ENCODE results near the gene CLDN16.

The CLDN16 gene

GRCh38 chr3:190397889-190398288 lies 9.9 kb downstream of the CLDN16 start:
- Histone ChIP-seq H3K4me3 (ENCODE audit: low read length) (no peak overlapping the region), H3K9ac (ENCODE audit: low read length) (no peak overlapping the region), H3K4me2 (ENCODE audit: low read depth, low read length) (no peak overlapping the region), H3K27me3 (replicated peaks; ENCODE audit: insufficient read depth, low read length) (no peaks in the 10 kb centered on the region), H3F3A (ENCODE audit: insufficient read depth, low read length) (no peaks in the 10 kb centered on the region), H3K79me2 (ENCODE audit: low read length) (no peaks in the 10 kb centered on the region), H3K36me3 (replicated peaks; ENCODE audit: insufficient read depth, low read length) (no peaks in the 10 kb centered on the region), H3K27ac (ENCODE audit: low read length) (no peak overlapping the region), H2AFZ (ENCODE audit: low read length) (no peak overlapping the region), H3K4me1 (ENCODE audit: low read length) (no peaks in the 10 kb centered on the region), H3K9me3 (replicated peaks; ENCODE audit: insufficient read depth, low read length) (no peaks in the 10 kb centered on the region), H4K20me1 (ENCODE audit: insufficient read depth, low read length) (no peaks in the 10 kb centered on the region), H3K9me2 (replicated peaks; ENCODE audit: insufficient read depth, low read length) (no peaks in the 10 kb centered on the region)
- no peak for DNase-seq
- TF ChIP-seq EZH2 (optimal IDR thresholded peaks at IDR 0.05; ENCODE audit: low read depth, low read length): no peak
- no peak for TF ChIP-seq CTCF (IDR thresholded peaks at IDR 0.05; ENCODE audit: low read length)
- no peak for TF ChIP-seq EZH2phosphoT487 (IDR thresholded peaks at IDR 0.05; ENCODE audit: low read length)

GRCh38 chr3:190399677-190400076 lies 11.7 kb downstream of the CLDN16 start:
- DNase-seq: no peak

GRCh38 chr3:190401963-190402362 lies 14.0 kb downstream of the CLDN16 start:
- H3K79me2 ChIP-seq (ENCODE audit: low read length): no peaks in the 10 kb centered on the region
- H3K4me3 ChIP-seq (ENCODE audit: low read length): no peak overlapping the region
- TF ChIP-seq EZH2 (optimal IDR thresholded peaks at IDR 0.05; ENCODE audit: low read depth, low read length) (no peak), EZH2phosphoT487 (IDR thresholded peaks at IDR 0.05; ENCODE audit: low read length) (no peak), CTCF (IDR thresholded peaks at IDR 0.05; ENCODE audit: low read length) (no peak)
- no peaks in the 10 kb centered on the region for H4K20me1 ChIP-seq (ENCODE audit: insufficient read depth, low read length)
- no peak overlapping the region for H3K9ac ChIP-seq (ENCODE audit: low read length)
- no peaks in the 10 kb centered on the region for H3K9me3 ChIP-seq (replicated peaks; ENCODE audit: insufficient read depth, low read length)
- H2AFZ ChIP-seq (ENCODE audit: low read length): no peak overlapping the region
- H3K4me2 ChIP-seq (ENCODE audit: low read depth, low read length): no peak overlapping the region
- H3K27me3 ChIP-seq (replicated peaks; ENCODE audit: insufficient read depth, low read length): no peaks in the 10 kb centered on the region
- H3K9me2 ChIP-seq (replicated peaks; ENCODE audit: insufficient read depth, low read length): no peaks in the 10 kb centered on the region
- no peak overlapping the region for H3K27ac ChIP-seq (ENCODE audit: low read length)
- H3K36me3 ChIP-seq (replicated peaks; ENCODE audit: insufficient read depth, low read length): no peaks in the 10 kb centered on the region
- no peak for DNase-seq
- H3F3A ChIP-seq (ENCODE audit: insufficient read depth, low read length): no peaks in the 10 kb centered on the region
- no peaks in the 10 kb centered on the region for H3K4me1 ChIP-seq (ENCODE audit: low read length)

More at GRCh38 chr3:190399677-190400076, 11.7 kb downstream of the CLDN16 start:
- H4K20me1 ChIP-seq (ENCODE audit: insufficient read depth, low read length): no peaks in the 10 kb centered on the region
- H2AFZ ChIP-seq (ENCODE audit: low read length): no peak overlapping the region
- TF ChIP-seq EZH2phosphoT487 (IDR thresholded peaks at IDR 0.05; ENCODE audit: low read length) (no peak), CTCF (IDR thresholded peaks at IDR 0.05; ENCODE audit: low read length) (no peak), EZH2 (optimal IDR thresholded peaks at IDR 0.05; ENCODE audit: low read depth, low read length) (no peak)
- no peak overlapping the region for H3K4me2 ChIP-seq (ENCODE audit: low read depth, low read length)
- H3K9me2 ChIP-seq (replicated peaks; ENCODE audit: insufficient read depth, low read length): no peaks in the 10 kb centered on the region
- no peaks in the 10 kb centered on the region for H3K79me2 ChIP-seq (ENCODE audit: low read length)
- no peak overlapping the region for H3K9ac ChIP-seq (ENCODE audit: low read length)
- no peak overlapping the region for H3K27ac ChIP-seq (ENCODE audit: low read length)
- no peaks in the 10 kb centered on the region for H3K27me3 ChIP-seq (replicated peaks; ENCODE audit: insufficient read depth, low read length)
- no peaks in the 10 kb centered on the region for H3F3A ChIP-seq (ENCODE audit: insufficient read depth, low read length)
- no peaks in the 10 kb centered on the region for H3K4me1 ChIP-seq (ENCODE audit: low read length)
- no peak overlapping the region for H3K4me3 ChIP-seq (ENCODE audit: low read length)
- no peaks in the 10 kb centered on the region for H3K36me3 ChIP-seq (replicated peaks; ENCODE audit: insufficient read depth, low read length)
- no peaks in the 10 kb centered on the region for H3K9me3 ChIP-seq (replicated peaks; ENCODE audit: insufficient read depth, low read length)

Measured in MM.1S (cell line).